HCT116 (cell line): Measurements from ENCODE around the gene RAPGEF2. TPM values are rescaled to one million over a fixed set of nuclear protein-coding genes. Genes with fewer than 3 reads are reported as not detected.
A peak's percentile ranks its signal among the peaks of the same experiment; 100 is the strongest.

Experiments
- ATAC-seq: fragments of 200-7000 bp; cut with Tn5 transposase; 2 replicates; pipeline ENCODE4 v1.9.1; 2020; ENCODE audit warnings: mild to moderate bottlenecking, moderate library complexity
- BruUV-seq: library from RNA; stranded (reverse); fragments of 400-500 nt; replicated peaks from 2 replicates; lab custom pipeline; 2021; lab: Mats Ljungman, UMichigan
- CTCF ChIA-PET: fragments of 300-600 bp; sonication (Branson Sonifier 250); formaldehyde crosslinking; loops from one replicate; lab custom pipeline; 2021; ENCODE audit warnings: antibody characterized with exemption; lab: Charles Lee
- POLR2A ChIA-PET: fragments of 300-600, 350-600 bp; sonication (Branson Sonifier 250); formaldehyde crosslinking; loops from one replicate; lab custom pipeline; 2021; ENCODE audit warnings: antibody characterized with exemption; lab: Charles Lee
- RAD21 ChIA-PET, 2 experiments: fragments of 300-600 bp; sonication (Branson Sonifier 250); formaldehyde crosslinking; loops; one replicate each; lab custom pipeline; 2023; ENCODE audit warnings: low total read pairs in 2 of 2; ENCODE audit not compliant: uncharacterized antibody in 2 of 2, unreplicated experiment in 2 of 2, low non-redundant PET in 1 of 2; lab: Charles Lee
- DNase-seq: peaks from one replicate; pipeline ENCODE4 v3.0.0-alpha.2; 2010; ENCODE audit warnings: low read depth, low spot score
- H2AFZ ChIP-seq: fragments of 200-600 bp; shearing (Covaris generic), sonication (generic); 2 replicates; pipeline ENCODE4 v1.6.1; 2017; ENCODE audit warnings: low read depth, mixed run types, mixed read lengths, antibody characterized with exemption, low read length; ENCODE audit not compliant: poor library complexity, severe bottlenecking
- H3K27ac ChIP-seq: 2 replicates; pipeline ENCODE4 v1.5.1; 2012; ENCODE audit warnings: low read depth, low read length
- H3K27me3 ChIP-seq: fragments of 200-600 bp; sonication (generic); 2 replicates; pipeline ENCODE4 v1.6.1; 2016; ENCODE audit warnings: mixed run types, low read length, mixed read lengths; ENCODE audit not compliant: insufficient read depth
- H3K36me3 ChIP-seq, 2 experiments: fragments of 200-500 bp in 1 of 2; fragments of 200-600 bp in 1 of 2; sonication (Bioruptor generic) in 1 of 2; sonication (generic) in 1 of 2; 2 replicates each; pipeline versions ENCODE4 v1.5.1 to v1.6.1; 2014 to 2016; ENCODE audit warnings: low read length in 2 of 2, inconsistent platforms in 1 of 2, mixed read lengths in 1 of 2, mixed run types in 1 of 2; ENCODE audit not compliant: insufficient read depth in 2 of 2, control insufficient read depth in 1 of 2
- H3K4me1 ChIP-seq, 2 experiments: fragments of 200-600 bp in 1 of 2; sonication (generic) in 1 of 2; 2 replicates each; pipeline versions ENCODE4 v1.5.1 to v1.6.1; 2012 to 2017; ENCODE audit warnings: low read length in 2 of 2, inconsistent platforms in 1 of 2, mild to moderate bottlenecking in 1 of 2, mixed read lengths in 1 of 2, mixed run types in 1 of 2, moderate library complexity in 1 of 2; ENCODE audit not compliant: insufficient read depth in 2 of 2, control insufficient read depth in 1 of 2
- H3K4me2 ChIP-seq: fragments of 200-600 bp; sonication (generic); 2 replicates; pipeline ENCODE4 v1.6.1; 2017; ENCODE audit warnings: mixed run types, low read length, mixed read lengths
- H3K4me3 ChIP-seq, 2 experiments: fragments of 200-600 bp in 1 of 2; sonication (generic) in 1 of 2; replicated peaks in 1 of 2; 2 replicates each; pipeline ENCODE4 v1.5.1; 2011 to 2016; ENCODE audit warnings: low read length in 2 of 2, control low read depth in 1 of 2, low read depth in 1 of 2, mild to moderate bottlenecking in 1 of 2, mixed read lengths in 1 of 2, mixed run types in 1 of 2
- H3K79me2 ChIP-seq: fragments of 200-600 bp; sonication (generic); 2 replicates; pipeline ENCODE4 v1.6.1; 2017; ENCODE audit warnings: mild to moderate bottlenecking, mixed run types, low read length, moderate library complexity, mixed read lengths; ENCODE audit not compliant: insufficient read depth
- H3K9ac ChIP-seq: fragments of 200-600 bp; sonication (generic); 2 replicates; pipeline ENCODE4 v1.6.1; 2016; ENCODE audit warnings: low read length, mixed read lengths
- H3K9me2 ChIP-seq: fragments of 200-600 bp; sonication (generic), shearing (Covaris generic); 2 replicates; pipeline ENCODE4 v1.6.1; 2017; ENCODE audit warnings: mixed run types, mild to moderate bottlenecking, moderate library complexity; ENCODE audit not compliant: insufficient read depth
- H3K9me3 ChIP-seq, 2 experiments: fragments of 200-500 bp in 1 of 2; fragments of 200-600 bp in 1 of 2; sonication (Bioruptor generic) in 1 of 2; sonication (generic) in 1 of 2; 2 replicates each; pipeline ENCODE4 v1.6.1; 2014 to 2017; ENCODE audit warnings: low read length in 2 of 2, mixed read lengths in 2 of 2, inconsistent platforms in 1 of 2, low read depth in 1 of 2, mild to moderate bottlenecking in 1 of 2, mixed run types in 1 of 2, moderate library complexity in 1 of 2; ENCODE audit not compliant: control insufficient read depth in 1 of 2, insufficient read depth in 1 of 2
- H4K20me1 ChIP-seq: fragments of 200-600 bp; sonication (generic), shearing (Covaris generic); 2 replicates; pipeline ENCODE4 v1.6.1; 2017; ENCODE audit warnings: mixed run types, mild to moderate bottlenecking, moderate library complexity; ENCODE audit not compliant: insufficient read depth
- CBX3 ChIP-seq: IDR thresholded peaks from 2 replicates; pipeline ENCODE4 v1.6.1; 2012; ENCODE audit warnings: low read depth
- CEBPB ChIP-seq: IDR thresholded peaks from 2 replicates; pipeline ENCODE4 v1.6.1; 2012; ENCODE audit warnings: low read depth
- EGR1 ChIP-seq: IDR thresholded peaks from 2 replicates; pipeline ENCODE4 v1.6.1; 2012; ENCODE audit warnings: low read depth
- ELF1 ChIP-seq: IDR thresholded peaks from 2 replicates; pipeline ENCODE4 v1.6.1; 2012; ENCODE audit warnings: low read depth, borderline replicate concordance
- EZH2 ChIP-seq: fragments of 200-600 bp; sonication (generic); IDR thresholded peaks from 2 replicates; pipeline ENCODE4 v1.6.1; 2017; ENCODE audit warnings: antibody characterized with exemption, mixed run types
- EZH2phosphoT487 ChIP-seq: fragments of 200-600 bp; IDR thresholded peaks from 2 replicates; pipeline ENCODE4 v1.6.1; 2018; ENCODE audit warnings: antibody characterized with exemption, borderline replicate concordance
- JUND ChIP-seq: IDR thresholded peaks from 2 replicates; pipeline ENCODE4 v1.6.1; 2012
- POLR2A ChIP-seq: IDR thresholded peaks from 2 replicates; pipeline ENCODE4 v1.7.0; 2011; ENCODE audit warnings: borderline replicate concordance; ENCODE audit not compliant: insufficient read depth, insufficient read length; ENCODE audit errors: extremely low read depth
- POLR2AphosphoS5 ChIP-seq: IDR thresholded peaks from 2 replicates; pipeline ENCODE4 v1.6.1; 2011; ENCODE audit warnings: mild to moderate bottlenecking, low read depth, low read length, moderate library complexity
- RAD21 ChIP-seq: IDR thresholded peaks from 2 replicates; pipeline ENCODE4 v1.6.1; 2012; ENCODE audit warnings: low read depth, mild to moderate bottlenecking
- SIN3A ChIP-seq: IDR thresholded peaks from 2 replicates; pipeline ENCODE4 v1.6.1; 2012; ENCODE audit warnings: low read depth
- SP1 ChIP-seq: IDR thresholded peaks from 2 replicates; pipeline ENCODE4 v1.6.1; 2012; ENCODE audit warnings: low read depth
- SRF ChIP-seq: IDR thresholded peaks from 2 replicates; pipeline ENCODE4 v1.6.1; 2012; ENCODE audit warnings: low read depth
- TCF7L2 ChIP-seq: IDR thresholded peaks from 2 replicates; pipeline ENCODE4 v1.7.0; 2011; ENCODE audit warnings: borderline replicate concordance, inconsistent platforms; ENCODE audit not compliant: insufficient read depth, insufficient read length; ENCODE audit errors: extremely low read depth
- YY1 ChIP-seq: IDR thresholded peaks from 2 replicates; pipeline ENCODE4 v1.6.1; 2011; ENCODE audit warnings: low read length, low read depth, moderate library complexity, mild to moderate bottlenecking; ENCODE audit not compliant: insufficient replicate concordance; ENCODE audit errors: extremely low read depth
- ZNF274 ChIP-seq: fragments of 200-500 bp; sonication (Bioruptor generic); IDR thresholded peaks from 2 replicates; pipeline ENCODE4 v1.6.1; 2014; ENCODE audit warnings: mild to moderate bottlenecking, low read depth, low read length, inconsistent platforms
- intact Hi-C: fragments of 100-400 bp; cut with micrococcal nuclease; formaldehyde crosslinking; loops from 2 replicates; pipeline ENCODE4 v1.10.0; 2022
- total RNA-seq: library from RNA; stranded (reverse); gene quantifications from one replicate; pipeline ENCODE4 v1.2.1, GENCODE V29; 2021; ENCODE audit not compliant: unreplicated experiment
- TF ChIP-seq, protein P1 (sequence below): IDR thresholded peaks from 2 replicates; pipeline ENCODE4 v1.6.1; 2012; ENCODE audit warnings: low read depth
- TF ChIP-seq, protein P2 (sequence below), 3 experiments: fragments of 200-600 bp in 1 of 3; sonication (generic) in 1 of 3; IDR thresholded peaks in 2 of 3; conservative IDR thresholded peaks in 1 of 3; 2 replicates each; pipeline ENCODE4 v1.5.1; 2012 to 2017; ENCODE audit warnings: low read depth in 2 of 3, low read length in 2 of 3, antibody characterized with exemption in 1 of 3, borderline replicate concordance in 1 of 3, control low read depth in 1 of 3, mild to moderate bottlenecking in 1 of 3, mixed read lengths in 1 of 3, mixed run types in 1 of 3, moderate library complexity in 1 of 3; ENCODE audit not compliant: insufficient read depth in 1 of 3
- TF ChIP-seq, protein P3 (sequence below): IDR thresholded peaks from 2 replicates; pipeline ENCODE4 v1.6.1; 2012

RAPGEF2 gene
- total RNA-seq, 1 experiment from 2014 or later: 21.2 TPM

DNA sequence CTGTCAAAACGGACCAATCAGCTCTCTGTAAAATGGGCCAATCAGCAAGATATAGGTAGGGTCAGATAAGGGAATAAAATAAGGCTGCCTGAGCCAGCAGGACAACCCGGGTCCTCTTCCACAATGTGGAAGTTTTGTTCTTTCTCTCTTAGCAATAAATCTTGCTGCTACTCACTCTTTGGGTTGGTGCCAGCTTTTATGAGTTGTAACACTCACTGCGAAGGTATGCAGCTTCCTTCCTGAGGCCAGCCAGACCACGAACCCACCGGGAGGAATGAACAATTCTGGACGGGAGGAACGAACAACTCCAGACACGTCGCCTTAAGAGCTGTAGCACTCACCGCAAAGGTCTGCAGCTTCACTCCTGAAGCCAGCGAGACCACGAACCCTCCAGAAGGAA is 287.8 kb downstream of the RAPGEF2 start (continued):
- no peak for TF ChIP-seq SIN3A

DNA sequence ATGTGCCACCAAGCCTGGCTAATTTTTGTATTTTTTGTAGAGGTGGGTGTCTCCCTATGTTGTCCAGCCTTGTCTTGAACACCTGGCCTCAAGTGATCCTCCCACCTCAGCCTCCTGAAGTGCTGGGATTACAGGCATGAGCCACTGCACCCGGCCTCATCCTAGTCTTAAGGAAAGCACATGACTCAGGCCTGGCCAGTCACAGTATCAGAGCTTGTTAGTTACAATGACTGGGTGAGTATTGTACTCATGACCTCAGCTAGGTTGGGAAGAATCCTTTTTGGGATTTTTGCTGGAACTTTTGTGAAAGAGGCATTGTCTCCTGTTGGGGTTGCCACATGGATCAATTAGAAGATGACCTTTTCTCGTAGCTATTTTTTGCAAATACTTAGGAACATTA is 292.8 kb downstream of the RAPGEF2 start:
- Histone ChIP-seq H3K36me3 (no peaks in the 10 kb centered on the region), H3K4me3 (no peak overlapping the region), H3K9me3 (no peaks in the 10 kb centered on the region), H2AFZ (peak overlapping the region; percentile 73), H3K4me2 (no peak overlapping the region), H3K9ac (no peak overlapping the region), H3K27ac (no peak overlapping the region), H3K79me2 (no peaks in the 10 kb centered on the region), H3K27me3 (no peaks in the 10 kb centered on the region), H3K9me2 (no peaks in the 10 kb centered on the region), H3K4me1 (peaks cover 0 to 8% of the 10 kb centered on the region in 2 experiments; a peak in 2 of 4 replicates), H4K20me1 (no peaks in the 10 kb centered on the region)
- RAD21 ChIA-PET: no interaction called here
- no peak for DNase-seq
- POLR2A ChIA-PET: no interaction called here
- CTCF ChIA-PET: no interaction called here
- no TSS peak for BruUV-seq
- no peak for TF ChIP-seq JUND
- TF ChIP-seq, protein P1, sequence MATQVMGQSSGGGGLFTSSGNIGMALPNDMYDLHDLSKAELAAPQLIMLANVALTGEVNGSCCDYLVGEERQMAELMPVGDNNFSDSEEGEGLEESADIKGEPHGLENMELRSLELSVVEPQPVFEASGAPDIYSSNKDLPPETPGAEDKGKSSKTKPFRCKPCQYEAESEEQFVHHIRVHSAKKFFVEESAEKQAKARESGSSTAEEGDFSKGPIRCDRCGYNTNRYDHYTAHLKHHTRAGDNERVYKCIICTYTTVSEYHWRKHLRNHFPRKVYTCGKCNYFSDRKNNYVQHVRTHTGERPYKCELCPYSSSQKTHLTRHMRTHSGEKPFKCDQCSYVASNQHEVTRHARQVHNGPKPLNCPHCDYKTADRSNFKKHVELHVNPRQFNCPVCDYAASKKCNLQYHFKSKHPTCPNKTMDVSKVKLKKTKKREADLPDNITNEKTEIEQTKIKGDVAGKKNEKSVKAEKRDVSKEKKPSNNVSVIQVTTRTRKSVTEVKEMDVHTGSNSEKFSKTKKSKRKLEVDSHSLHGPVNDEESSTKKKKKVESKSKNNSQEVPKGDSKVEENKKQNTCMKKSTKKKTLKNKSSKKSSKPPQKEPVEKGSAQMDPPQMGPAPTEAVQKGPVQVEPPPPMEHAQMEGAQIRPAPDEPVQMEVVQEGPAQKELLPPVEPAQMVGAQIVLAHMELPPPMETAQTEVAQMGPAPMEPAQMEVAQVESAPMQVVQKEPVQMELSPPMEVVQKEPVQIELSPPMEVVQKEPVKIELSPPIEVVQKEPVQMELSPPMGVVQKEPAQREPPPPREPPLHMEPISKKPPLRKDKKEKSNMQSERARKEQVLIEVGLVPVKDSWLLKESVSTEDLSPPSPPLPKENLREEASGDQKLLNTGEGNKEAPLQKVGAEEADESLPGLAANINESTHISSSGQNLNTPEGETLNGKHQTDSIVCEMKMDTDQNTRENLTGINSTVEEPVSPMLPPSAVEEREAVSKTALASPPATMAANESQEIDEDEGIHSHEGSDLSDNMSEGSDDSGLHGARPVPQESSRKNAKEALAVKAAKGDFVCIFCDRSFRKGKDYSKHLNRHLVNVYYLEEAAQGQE: no peak
- no peak for TF ChIP-seq CBX3
- TF ChIP-seq SP1: no peak
- TF ChIP-seq, protein P2, sequence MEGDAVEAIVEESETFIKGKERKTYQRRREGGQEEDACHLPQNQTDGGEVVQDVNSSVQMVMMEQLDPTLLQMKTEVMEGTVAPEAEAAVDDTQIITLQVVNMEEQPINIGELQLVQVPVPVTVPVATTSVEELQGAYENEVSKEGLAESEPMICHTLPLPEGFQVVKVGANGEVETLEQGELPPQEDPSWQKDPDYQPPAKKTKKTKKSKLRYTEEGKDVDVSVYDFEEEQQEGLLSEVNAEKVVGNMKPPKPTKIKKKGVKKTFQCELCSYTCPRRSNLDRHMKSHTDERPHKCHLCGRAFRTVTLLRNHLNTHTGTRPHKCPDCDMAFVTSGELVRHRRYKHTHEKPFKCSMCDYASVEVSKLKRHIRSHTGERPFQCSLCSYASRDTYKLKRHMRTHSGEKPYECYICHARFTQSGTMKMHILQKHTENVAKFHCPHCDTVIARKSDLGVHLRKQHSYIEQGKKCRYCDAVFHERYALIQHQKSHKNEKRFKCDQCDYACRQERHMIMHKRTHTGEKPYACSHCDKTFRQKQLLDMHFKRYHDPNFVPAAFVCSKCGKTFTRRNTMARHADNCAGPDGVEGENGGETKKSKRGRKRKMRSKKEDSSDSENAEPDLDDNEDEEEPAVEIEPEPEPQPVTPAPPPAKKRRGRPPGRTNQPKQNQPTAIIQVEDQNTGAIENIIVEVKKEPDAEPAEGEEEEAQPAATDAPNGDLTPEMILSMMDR (IDR thresholded peaks at IDR 0.05 in 2 of 3, conservative IDR thresholded peaks at IDR 0.05 in 1 of 3; ENCODE audit: borderline replicate concordance in 1 of 3, insufficient read depth in 1 of 3, low read depth in 2 of 3, low read length in 2 of 3): no peak
- no peak for TF ChIP-seq CEBPB
- no peak for TF ChIP-seq POLR2AphosphoS5
- TF ChIP-seq, protein P3, sequence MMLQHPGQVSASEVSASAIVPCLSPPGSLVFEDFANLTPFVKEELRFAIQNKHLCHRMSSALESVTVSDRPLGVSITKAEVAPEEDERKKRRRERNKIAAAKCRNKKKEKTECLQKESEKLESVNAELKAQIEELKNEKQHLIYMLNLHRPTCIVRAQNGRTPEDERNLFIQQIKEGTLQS: no peak
- no peak for TF ChIP-seq YY1
- TF ChIP-seq POLR2A: no peak
- no peak for TF ChIP-seq ZNF274
- TF ChIP-seq EGR1: no peak
- TF ChIP-seq RAD21: no peak
- no peak for TF ChIP-seq SRF
- no peak for TF ChIP-seq ELF1
- TF ChIP-seq TCF7L2: no peak
- TF ChIP-seq EZH2phosphoT487: no peak
- no peak for TF ChIP-seq EZH2
- intact Hi-C loops: no loop called here
- peak; percentile 58 for ATAC-seq
